Fibroblast of pulmonary artery (primary cell): ENCODE data around the gene MYMK.

Source experiments
- DNase-seq: peaks from one replicate; pipeline ENCODE4 v3.0.0-alpha.2; 2010; ENCODE audit warnings: low read depth
- H3K4me3 ChIP-seq: replicated peaks from 2 replicates; pipeline ENCODE4 v1.5.1; 2011; ENCODE audit warnings: low read depth, mild to moderate bottlenecking, control low read depth, low read length, moderate library complexity
- TF ChIP-seq, protein P1 (sequence below): IDR thresholded peaks from 2 replicates; pipeline ENCODE4 v1.5.1; 2011; ENCODE audit warnings: mild to moderate bottlenecking, control low read depth, low read length, inconsistent platforms; ENCODE audit errors: missing control alignments

The MYMK gene

DNA sequence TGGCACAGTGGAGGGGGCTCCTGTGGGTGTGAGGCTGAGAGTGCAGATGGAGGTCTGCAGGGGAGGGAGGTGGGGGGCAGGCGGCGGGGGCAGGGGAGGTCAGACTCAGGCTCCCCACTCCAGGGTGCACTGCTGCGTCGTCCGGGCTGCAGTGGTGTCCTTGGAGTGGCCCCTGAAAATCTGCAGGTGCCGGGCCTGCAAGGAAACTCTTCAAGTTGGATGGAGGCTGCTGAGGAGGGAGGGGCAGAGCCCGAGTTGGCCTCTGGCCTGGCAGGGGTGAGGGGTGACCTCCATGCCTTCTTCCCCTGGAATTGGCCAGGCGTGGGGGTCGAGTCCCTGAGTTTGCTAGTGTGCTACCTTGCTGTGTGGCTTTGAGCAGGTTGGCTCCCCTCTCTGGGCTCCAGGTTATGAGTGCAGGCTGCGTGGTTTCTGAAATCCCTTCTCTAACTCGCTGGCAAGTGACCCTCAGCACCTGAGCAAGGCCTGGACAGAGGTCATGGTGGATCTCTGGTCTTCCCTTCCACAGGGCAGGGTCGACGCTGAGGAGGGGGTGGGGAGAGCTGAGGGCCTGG lies 10.6 kb upstream of the MYMK start:
- TF ChIP-seq, protein P1, sequence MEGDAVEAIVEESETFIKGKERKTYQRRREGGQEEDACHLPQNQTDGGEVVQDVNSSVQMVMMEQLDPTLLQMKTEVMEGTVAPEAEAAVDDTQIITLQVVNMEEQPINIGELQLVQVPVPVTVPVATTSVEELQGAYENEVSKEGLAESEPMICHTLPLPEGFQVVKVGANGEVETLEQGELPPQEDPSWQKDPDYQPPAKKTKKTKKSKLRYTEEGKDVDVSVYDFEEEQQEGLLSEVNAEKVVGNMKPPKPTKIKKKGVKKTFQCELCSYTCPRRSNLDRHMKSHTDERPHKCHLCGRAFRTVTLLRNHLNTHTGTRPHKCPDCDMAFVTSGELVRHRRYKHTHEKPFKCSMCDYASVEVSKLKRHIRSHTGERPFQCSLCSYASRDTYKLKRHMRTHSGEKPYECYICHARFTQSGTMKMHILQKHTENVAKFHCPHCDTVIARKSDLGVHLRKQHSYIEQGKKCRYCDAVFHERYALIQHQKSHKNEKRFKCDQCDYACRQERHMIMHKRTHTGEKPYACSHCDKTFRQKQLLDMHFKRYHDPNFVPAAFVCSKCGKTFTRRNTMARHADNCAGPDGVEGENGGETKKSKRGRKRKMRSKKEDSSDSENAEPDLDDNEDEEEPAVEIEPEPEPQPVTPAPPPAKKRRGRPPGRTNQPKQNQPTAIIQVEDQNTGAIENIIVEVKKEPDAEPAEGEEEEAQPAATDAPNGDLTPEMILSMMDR = no peak
- no peak for DNase-seq
- peak overlapping the region; percentile 33 for H3K4me3 ChIP-seq

DNA sequence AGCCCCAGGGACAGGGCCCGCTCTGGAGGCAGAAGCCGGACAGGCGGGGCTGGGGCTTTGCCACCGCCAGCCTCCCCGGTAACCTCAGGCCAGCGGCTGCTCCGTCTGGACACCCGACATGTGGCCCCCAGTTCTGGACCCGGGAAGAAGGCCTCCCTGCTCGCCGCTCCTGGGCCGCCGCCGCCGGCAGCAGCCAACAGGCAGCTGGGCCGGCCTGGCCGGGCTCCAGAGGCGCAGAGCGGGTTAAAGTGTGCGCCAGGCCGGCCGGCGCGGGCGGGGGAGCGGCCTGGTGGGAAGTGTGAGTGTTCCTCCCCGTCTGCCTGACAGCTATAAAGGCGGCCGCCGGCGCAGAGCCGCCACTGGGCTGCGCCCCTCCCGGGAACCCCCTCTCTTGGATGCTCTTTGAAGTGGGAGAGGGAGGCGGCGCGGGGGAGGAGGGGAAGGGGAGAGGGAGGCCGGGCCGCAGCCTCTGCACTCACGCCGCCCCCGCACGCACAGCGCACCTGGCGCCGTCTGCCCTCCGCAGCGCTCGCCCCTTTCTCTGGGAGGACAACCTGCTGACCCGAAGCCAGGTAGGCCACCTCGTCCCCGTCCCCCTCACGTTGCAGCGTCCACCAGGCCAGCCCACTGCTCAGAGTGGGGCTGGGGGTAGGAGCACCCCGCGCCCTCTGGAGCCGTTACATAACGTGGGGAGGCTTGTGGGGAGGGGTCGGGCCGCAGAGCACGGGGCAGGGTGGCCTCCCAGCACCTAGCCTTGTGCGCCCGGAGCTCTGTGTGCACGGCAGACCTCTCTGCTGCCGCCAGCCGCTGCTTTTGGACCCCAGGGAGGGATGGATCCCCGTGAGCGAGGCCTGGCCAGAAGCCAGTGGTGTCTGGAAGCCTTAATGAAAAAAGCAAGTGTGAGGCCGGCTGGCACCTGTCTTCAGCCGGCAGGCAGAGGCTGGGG lies 9.9 kb upstream of the MYMK start, which contains the start of gene ADAMTSL2:
ADAMTSL2 (plus strand) TSS at position 359 of the 946 bp plus-strand sequence. CDS start 2,009 bp downstream, outside the sequence.
- peak within 1 kb of the TSS; percentile 33 for H3K4me3 ChIP-seq
- DNase-seq = peak; percentile 76
- TF ChIP-seq, protein P1 = no peak

DNA sequence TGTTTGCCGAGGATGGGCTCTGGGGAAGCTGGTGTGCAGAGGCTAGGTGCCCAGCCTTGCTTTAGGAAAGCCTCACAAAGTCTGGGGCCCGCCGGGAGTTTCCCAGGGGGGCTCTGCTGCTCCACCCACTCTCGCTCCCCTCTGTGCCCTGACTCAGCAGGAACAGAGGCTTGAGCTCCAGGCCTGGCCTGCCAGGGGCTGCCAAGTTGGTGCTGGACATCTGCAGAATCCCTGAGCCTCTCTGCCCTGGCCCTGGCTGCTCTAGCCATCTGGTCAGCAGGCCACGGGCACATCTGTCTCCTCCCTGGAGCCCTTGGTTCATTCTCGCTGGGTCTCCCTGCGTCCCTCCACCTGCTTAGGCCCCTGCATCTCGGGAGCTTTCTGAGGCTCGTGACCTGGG lies 9.1 kb upstream of the MYMK start:
- no peak for DNase-seq
- H3K4me3 ChIP-seq = no peak overlapping the region
- TF ChIP-seq, protein P1 = no peak

DNA sequence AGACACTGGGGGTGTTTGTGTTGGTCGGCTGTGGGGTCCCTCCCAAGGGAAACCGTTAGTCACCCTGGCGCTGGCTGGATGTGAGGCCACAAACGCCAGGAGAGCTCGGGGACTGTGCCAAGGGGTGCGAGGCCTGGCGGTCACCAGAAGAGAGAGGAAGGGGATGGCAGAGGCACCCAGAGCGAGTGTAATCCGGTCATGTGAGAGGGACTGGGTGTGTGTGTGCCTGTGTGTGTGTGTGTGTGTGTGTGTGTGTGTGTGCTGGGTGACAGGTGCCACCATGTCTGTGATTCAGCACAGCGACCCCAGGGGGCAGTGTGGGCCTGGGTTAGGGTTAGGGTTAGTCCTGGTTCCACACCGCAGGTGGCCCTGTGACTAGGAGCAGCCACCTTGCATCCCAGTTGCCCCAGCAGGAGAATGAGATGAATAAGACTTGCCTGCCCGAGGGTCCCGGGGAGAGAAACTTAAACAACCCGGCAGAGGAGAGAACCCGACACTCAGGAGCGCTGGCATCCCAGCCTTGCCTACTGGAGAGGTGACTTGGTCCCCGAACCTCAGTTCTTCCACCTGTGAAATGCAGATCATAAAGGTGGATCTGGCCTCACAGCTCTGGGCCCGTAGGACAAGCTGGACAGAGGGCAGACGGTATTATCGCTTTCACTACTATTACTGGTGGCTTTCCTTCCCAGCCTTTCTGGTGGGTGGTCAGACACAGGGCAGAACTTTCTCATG lies 8.3 kb upstream of the MYMK start:
- no peak overlapping the region for H3K4me3 ChIP-seq
- peak; percentile 72 for DNase-seq
- TF ChIP-seq, protein P1 = peak; percentile 68

DNA sequence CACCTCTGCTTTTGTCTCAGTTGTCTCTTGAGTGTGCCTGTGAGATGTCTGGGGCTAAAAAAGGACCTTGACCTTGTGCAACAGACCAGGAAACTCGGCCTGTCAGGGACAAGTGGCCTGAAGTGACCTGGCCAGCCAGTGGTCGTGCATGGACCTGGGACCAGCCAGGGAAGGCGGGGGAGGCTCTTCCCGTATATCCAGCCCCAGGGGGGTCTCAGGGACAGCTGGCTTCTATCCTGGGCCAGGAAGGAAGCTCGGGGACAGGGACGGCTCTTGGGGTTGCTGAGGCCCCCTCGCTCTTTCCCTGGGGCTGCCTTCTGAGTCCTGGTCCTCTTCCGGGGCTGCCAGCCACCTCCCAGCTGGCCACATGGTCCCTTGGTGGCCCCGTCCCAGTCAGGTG lies 6.5 kb upstream of the MYMK start:
- no peak overlapping the region for H3K4me3 ChIP-seq
- TF ChIP-seq, protein P1 = no peak
- DNase-seq = no peak

DNA sequence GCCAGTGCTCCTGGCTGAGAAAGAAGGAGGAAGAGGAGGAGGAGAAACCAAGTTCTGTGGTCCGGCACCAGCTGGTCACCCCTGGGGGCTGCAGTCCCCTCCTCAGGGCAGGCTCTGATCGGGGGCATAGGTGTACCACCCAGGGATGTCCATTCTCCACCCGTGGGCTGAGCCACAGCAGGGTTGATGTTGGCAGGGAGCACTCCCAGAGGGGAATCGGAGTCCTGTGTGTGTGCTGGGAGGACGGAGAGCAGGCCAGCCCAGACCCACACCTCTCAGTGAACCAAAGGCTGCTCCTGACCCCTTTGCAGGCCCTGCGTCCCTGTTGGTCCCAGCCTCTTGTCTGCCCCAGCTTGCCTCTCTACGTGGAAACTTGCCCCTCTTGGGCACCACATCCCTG lies 5.1 kb upstream of the MYMK start:
- TF ChIP-seq, protein P1 = no peak

More for the DNA sequence above, 5.1 kb upstream of the MYMK start:
- no peak overlapping the region for H3K4me3 ChIP-seq
- no peak for DNase-seq
